Measurements from ENCODE around the gene SMCP.

- TF ChIP-seq POLR2A (IDR thresholded peaks at IDR 0.05) = no peak
- TF ChIP-seq CTCF (IDR thresholded peaks at IDR 0.05) = no peak
Measured at GRCh38 chr1:152861374-152861773, 16.7 kb upstream of the SMCP start.
